Large intestine (tissue), 3 donors: ENCODE data around the gene BTD. TPM values are rescaled to one million over a fixed set of nuclear protein-coding genes. Genes with fewer than 3 reads are reported as not detected.
A peak's percentile ranks its signal among the peaks of the same experiment; 100 is the strongest.

Source experiments
- DNase-seq, 2 donors: peaks; one replicate each; pipeline versions ENCODE4 v3.0.0 to v3.0.0-alpha.2; 2013
- H3K27ac ChIP-seq: one replicate; pipeline ENCODE4 v1.5.1; 2013; ENCODE audit warnings: low read length
- H3K27me3 ChIP-seq: 2 replicates; pipeline ENCODE4 v1.6.1; 2013; ENCODE audit warnings: low read length; ENCODE audit not compliant: control insufficient read depth, insufficient read depth
- H3K36me3 ChIP-seq: 2 replicates; pipeline ENCODE4 v1.6.1; 2013; ENCODE audit warnings: low read length; ENCODE audit not compliant: control insufficient read depth, insufficient read depth
- H3K4me1 ChIP-seq: one replicate; pipeline ENCODE4 v1.6.1; 2013; ENCODE audit warnings: low read length; ENCODE audit not compliant: control insufficient read depth, insufficient read depth
- H3K4me3 ChIP-seq: one replicate; pipeline ENCODE4 v1.5.1; 2013; ENCODE audit warnings: low read length
- H3K9me3 ChIP-seq: one replicate; pipeline ENCODE4 v1.6.1; 2013; ENCODE audit warnings: mild to moderate bottlenecking, low read depth, low read length, moderate library complexity; ENCODE audit not compliant: control insufficient read depth
- WGBS: methylation state at CpG from one replicate; pipeline ENCODE4 v1.1.5; 2013; ENCODE audit warnings: low lambda C conversion rate; ENCODE audit not compliant: insufficient coverage; 5-methylcytosine and 5-hydroxymethylcytosine counted together
- polyA plus RNA-seq: library from polyadenylated mRNA; unstranded; fragments of 120-200 nt; gene quantifications from one replicate; pipeline ENCODE4 v1.2.1, GENCODE V29; 2013

BTD gene
- polyA plus RNA-seq, 1 donor: 27.8 TPM

DNA sequence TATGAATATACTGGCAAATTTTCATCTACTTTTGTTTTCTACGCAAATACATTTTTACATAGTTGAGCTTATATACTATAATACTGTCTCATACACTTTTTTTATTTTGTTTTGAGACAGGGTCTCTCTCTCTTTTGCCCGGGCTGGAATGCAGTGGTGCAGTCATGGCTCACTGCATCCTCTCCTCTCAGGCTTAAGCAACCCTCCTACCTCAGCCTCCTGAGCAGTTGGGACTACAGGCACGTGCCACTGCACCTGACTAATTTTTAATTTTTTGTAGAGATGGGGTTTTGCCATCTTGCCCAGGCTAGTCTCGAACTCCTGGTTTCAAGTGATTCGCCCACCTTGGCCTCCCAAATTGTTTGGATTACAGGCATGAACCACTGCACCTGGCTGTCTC, 26.1 kb upstream of the BTD start:
- peaks cover 35% of the 10 kb centered on the region for H3K36me3 ChIP-seq
- no peak for DNase-seq
- WGBS: 93% methylated on average over 3 of the region's 5 CpGs

DNA sequence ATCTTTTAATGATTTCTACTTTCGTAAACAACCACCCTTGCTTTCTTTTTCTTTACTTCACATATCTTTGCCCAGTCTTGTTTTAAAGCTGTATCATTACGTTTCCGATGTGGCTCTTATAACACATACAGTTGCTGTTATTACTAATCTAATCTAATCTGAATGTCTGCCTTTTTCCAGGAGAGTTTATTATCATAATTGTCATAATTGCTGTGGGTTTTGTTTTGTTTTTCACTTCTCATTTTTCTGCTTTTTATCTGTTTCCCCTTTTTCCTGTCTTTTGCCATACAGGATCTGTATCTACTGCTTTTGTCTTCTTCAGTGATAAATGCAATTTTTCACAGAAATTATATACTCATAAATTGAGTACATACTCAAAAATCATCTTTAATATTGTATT, 25.1 kb upstream of the BTD start:
- no peaks in the 10 kb centered on the region for H3K9me3 ChIP-seq
- no peaks in the 10 kb centered on the region for H3K27me3 ChIP-seq
- H3K27ac ChIP-seq: no peak overlapping the region
- WGBS: 90% methylated on average over 3 of the region's 3 CpGs
- no peak overlapping the region for H3K4me3 ChIP-seq
- DNase-seq: no peak
- H3K4me1 ChIP-seq: no peaks in the 10 kb centered on the region
- H3K36me3 ChIP-seq: peaks cover 33% of the 10 kb centered on the region

More for the DNA sequence above, 26.1 kb upstream of the BTD start:
- Histone ChIP-seq H3K4me1 (no peaks in the 10 kb centered on the region), H3K9me3 (no peaks in the 10 kb centered on the region), H3K27ac (no peak overlapping the region), H3K4me3 (no peak overlapping the region), H3K27me3 (no peaks in the 10 kb centered on the region)

DNA sequence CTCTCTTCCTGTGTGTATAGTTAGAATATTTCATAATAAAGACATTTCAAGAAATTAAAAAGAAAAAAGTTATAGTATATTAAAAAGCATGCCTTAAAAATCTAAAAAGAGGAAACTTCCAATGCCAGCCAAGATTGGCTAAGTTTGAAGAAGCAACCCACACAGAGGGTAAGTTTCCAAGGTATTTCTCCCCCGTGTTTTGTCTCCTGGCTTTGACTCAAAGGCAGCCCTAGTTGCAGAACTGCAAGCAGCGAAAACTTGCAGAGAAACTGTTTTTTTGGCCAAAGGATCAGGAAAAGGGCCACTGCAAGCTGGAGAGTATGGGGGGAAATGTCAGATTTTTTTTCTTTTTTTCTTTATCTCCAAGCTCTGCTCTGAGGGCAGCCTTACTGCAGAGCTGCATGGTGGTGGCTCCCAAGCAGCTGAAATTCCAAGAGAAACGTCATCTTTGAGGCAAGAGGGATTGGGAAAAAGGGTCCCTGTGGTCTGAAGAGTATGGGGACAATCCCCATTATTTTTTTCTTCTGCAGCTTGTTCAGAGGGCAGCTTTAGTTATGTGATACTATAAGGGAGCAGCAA, 23.2 kb upstream of the BTD start:
- Histone ChIP-seq H3K36me3 (peaks cover 42% of the 10 kb centered on the region), H3K4me3 (no peak overlapping the region), H3K27me3 (no peaks in the 10 kb centered on the region), H3K9me3 (no peaks in the 10 kb centered on the region), H3K4me1 (no peaks in the 10 kb centered on the region), H3K27ac (no peak overlapping the region)
- no CpG with 5 or more reads among the region's 3 CpGs for WGBS
- DNase-seq: no peak

DNA sequence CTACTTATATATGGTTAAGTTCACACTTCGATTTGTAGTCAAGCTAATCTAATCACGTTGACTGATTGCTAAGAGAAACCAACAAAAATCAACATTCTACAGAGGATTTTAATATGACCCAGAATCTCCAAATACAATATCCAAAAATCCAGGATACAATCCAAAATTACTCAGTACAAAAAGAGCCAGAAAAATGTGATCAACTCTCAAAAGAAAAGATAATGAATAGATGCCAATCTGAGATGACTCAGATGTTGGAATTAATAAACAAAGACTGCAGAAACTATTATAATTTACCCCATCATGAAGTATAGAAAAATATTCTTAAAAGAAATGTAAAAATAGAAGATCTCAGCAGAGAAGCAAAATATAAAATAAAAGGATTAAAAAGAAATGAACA, 22.5 kb upstream of the BTD start:
- no peak for DNase-seq
- no peaks in the 10 kb centered on the region for H3K27me3 ChIP-seq
- H3K36me3 ChIP-seq: peaks cover 38% of the 10 kb centered on the region
- WGBS: no CpG with 5 or more reads among the region's 2 CpGs
- H3K4me1 ChIP-seq: no peaks in the 10 kb centered on the region
- H3K27ac ChIP-seq: no peak overlapping the region
- no peaks in the 10 kb centered on the region for H3K9me3 ChIP-seq
- no peak overlapping the region for H3K4me3 ChIP-seq

DNA sequence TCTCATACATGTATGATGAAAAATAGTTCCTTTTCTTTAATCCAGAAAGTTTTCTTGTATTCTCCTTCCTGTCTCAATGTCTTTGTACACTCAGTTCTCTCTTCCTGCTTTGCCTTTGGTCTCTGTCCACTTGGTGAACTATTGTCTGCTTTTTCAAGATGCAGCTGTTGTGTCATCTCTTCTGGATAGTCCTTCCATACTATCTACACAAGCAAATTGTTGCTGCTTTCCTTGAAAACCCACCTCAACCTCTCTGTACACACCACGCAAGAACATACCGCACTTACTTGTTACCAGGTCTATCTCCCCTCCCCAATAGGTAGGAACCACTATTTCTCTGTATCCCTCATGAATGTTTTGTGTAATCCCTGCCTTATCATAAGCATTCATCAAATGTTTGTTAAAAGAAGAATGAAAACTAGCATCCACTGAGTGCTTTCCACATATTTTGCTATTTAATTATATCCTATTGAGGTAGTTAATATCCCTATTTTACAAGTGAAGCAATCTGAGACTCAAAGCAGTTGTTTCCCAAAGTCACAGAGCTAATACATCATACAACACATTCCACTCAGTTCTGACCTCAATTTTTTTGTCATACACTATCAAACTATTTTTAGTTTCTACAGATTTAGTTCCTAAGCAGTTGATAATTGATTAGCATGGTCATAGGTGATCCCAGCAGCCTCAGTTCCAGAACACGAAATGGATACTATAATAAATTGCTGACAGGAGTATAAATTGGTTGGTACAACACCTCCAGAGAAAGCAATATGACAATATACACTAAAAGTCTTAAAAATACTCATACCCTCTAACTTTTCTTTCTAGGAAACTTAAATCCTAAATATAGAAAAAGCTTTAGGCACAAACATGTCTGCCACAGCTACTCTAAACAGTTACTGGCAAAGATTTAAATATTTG, 19.8 kb upstream of the BTD start:
- Histone ChIP-seq H3K4me3 (no peak overlapping the region), H3K27ac (no peak overlapping the region), H3K9me3 (no peaks in the 10 kb centered on the region), H3K27me3 (no peaks in the 10 kb centered on the region), H3K36me3 (peaks cover 47% of the 10 kb centered on the region), H3K4me1 (no peaks in the 10 kb centered on the region)
- DNase-seq: no peak
- 100% methylated on average over 2 of the region's 3 CpGs for WGBS

DNA sequence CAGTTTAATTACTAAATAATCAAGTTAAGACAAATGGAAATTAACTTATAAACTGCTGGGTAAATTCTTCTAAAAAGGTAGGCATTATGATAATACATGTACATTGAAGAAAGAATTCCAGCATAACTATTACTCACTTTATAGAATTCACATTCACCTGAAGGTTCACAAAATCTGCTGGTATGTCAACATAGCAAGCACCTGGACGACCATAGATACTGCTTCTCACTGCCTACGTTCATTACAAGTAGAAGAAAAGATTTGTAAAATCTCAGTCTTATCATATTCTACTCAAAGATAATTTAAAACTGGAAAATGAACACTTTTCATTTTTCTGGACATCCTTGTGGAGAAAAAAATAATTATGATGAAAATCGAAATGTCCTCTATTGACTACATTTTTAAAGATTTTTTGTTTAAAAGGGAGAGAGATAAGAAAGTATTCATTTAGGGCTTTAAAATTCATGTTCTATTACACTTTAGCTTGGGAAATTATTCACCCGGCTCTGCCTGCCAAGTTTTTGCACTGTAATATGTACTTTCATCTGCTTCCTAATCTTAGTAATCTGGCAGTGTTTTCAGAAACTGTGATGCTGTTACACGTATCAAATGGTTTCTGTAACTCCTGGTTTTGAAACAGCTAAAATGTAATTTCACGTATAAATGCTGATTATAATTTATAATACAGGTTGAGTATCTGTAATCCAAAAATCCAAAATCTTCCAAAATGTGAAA, 16.3 kb upstream of the BTD start:
- no peak overlapping the region for H3K4me3 ChIP-seq
- no peaks in the 10 kb centered on the region for H3K4me1 ChIP-seq
- H3K27me3 ChIP-seq: no peaks in the 10 kb centered on the region
- no peak overlapping the region for H3K27ac ChIP-seq
- no peaks in the 10 kb centered on the region for H3K9me3 ChIP-seq
- 100% methylated on average over 2 of the region's 6 CpGs for WGBS
- peaks cover 46% of the 10 kb centered on the region for H3K36me3 ChIP-seq
- DNase-seq: no peak

DNA sequence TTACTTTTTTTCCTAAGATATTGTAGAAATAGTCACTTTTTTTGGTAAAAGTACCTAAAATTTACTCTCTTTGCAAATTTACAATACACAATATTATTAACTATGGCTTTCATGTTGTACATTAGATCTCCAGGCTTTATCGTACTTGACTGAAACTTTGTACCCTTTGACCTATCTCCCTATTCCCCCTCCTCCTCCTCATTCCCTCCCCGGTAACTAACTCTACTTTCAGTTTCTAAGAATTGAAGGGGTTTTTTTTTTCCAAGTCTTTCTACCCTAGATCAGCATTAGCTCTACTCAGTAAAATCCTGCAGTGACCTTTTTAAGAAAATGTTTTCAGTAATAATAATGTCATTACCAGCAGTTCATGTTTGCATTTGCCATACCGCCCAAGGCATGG, 10.3 kb upstream of the BTD start:
- DNase-seq: peak; percentile 25 to 65
- 47% methylated on average over 2 of the region's 3 CpGs for WGBS
- Histone ChIP-seq H3K27ac (peak overlapping the region; percentile 37), H3K4me3 (no peak overlapping the region), H3K27me3 (no peaks in the 10 kb centered on the region), H3K4me1 (no peaks in the 10 kb centered on the region), H3K9me3 (no peaks in the 10 kb centered on the region), H3K36me3 (peaks cover 28% of the 10 kb centered on the region)

DNA sequence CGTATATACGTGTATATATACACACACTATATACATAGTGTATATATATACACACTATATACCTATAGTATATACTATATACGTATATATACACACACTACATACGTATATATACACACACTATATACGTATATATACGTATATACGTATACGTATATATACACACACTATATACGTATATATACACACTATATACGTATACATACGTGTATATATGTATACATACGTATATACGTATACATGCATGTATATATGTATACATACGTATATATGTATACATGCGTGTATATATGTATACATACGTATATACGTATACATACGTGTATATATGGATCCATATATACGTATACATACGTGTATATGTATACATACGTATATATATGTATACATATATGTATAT, 9.6 kb upstream of the BTD start:
- no peak overlapping the region for H3K27ac ChIP-seq
- H3K36me3 ChIP-seq: peaks cover 24% of the 10 kb centered on the region
- H3K4me1 ChIP-seq: no peaks in the 10 kb centered on the region
- DNase-seq: no peak
- no peak overlapping the region for H3K4me3 ChIP-seq
- H3K27me3 ChIP-seq: no peaks in the 10 kb centered on the region
- H3K9me3 ChIP-seq: no peaks in the 10 kb centered on the region
- WGBS: 87% methylated on average over 14 of the region's 21 CpGs

DNA sequence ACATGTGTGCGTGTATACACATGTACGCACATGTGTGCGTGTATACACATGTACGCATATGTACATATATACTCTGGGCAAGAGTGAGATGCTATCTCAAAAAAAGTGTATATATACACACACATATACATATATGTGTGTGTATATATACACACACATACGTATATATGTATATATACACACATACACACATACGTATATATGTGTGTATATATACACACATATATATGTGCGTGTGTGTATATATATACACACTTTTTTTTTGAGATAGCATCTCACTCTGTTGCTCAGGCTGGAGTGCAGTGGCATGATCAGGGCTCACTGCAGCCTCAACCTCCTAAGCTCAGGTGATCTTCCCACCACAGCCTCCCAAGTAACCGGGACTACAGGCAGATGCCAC, 8.6 kb upstream of the BTD start:
- no peak for DNase-seq
- no peak overlapping the region for H3K4me3 ChIP-seq
- 40% methylated on average over 1 of the region's 8 CpGs for WGBS
- H3K36me3 ChIP-seq: peaks cover 25% of the 10 kb centered on the region
- H3K27ac ChIP-seq: no peak overlapping the region
- no peaks in the 10 kb centered on the region for H3K27me3 ChIP-seq
- no peaks in the 10 kb centered on the region for H3K4me1 ChIP-seq
- H3K9me3 ChIP-seq: no peaks in the 10 kb centered on the region

DNA sequence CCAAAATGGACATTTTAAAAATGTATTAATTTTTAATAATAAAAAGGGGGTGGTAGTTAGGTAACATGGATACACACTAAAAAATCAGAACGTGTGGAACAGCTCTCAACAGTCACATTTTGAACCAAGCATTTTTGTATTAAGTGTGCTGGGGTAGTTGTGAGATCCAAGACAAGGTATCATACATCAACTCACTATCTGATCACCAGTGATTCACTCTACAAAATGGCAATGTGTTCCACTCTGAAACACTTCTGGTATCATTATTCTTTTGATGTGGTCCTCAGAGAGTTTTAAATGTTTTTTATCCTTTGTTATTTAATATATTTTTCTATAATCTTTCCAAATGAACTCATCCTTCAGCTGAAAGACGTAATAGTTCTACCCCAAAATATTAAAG, 5.6 kb upstream of the BTD start:
- Histone ChIP-seq H3K36me3 (peaks cover 29% of the 10 kb centered on the region), H3K27ac (no peak overlapping the region), H3K9me3 (no peaks in the 10 kb centered on the region), H3K27me3 (no peaks in the 10 kb centered on the region), H3K4me1 (peaks cover 6% of the 10 kb centered on the region), H3K4me3 (no peak overlapping the region)
- 90% methylated on average over 1 of the region's 2 CpGs for WGBS
- DNase-seq: no peak
